ENCODE data around the gene AURKA. TPM values are rescaled to one million over a fixed set of nuclear protein-coding genes. Genes with fewer than 3 reads are reported as not detected.

AURKA gene
- total and polyA plus RNA-seq, 2 experiments from 2014 or later, result 75.8 to 82.0 TPM

- H4K20me1 ChIP-seq (replicated peaks; ENCODE audit: insufficient read depth), result no peaks in the 10 kb centered on the region
- H3K36me3 ChIP-seq (ENCODE audit: insufficient read depth), result no peaks in the 10 kb centered on the region
- Mint-ChIP-seq H3K27ac (no peak overlapping the region), H3K9me3 (no peaks in the 10 kb centered on the region; the same call in 2 of the 3 replicates), H3K4me3 (no peak overlapping the region), H3K36me3 (ENCODE audit: low read depth) (no peaks in the 10 kb centered on the region; the same call in 2 of the 3 replicates), H3K27me3 (ENCODE audit: insufficient read depth, low read depth, poor library complexity) (peaks cover 29% of the 10 kb centered on the region), H3K4me1 (peaks cover 11% of the 10 kb centered on the region)
- H3K4me1 ChIP-seq (ENCODE audit: insufficient read depth), result no peaks in the 10 kb centered on the region
- H3K27ac ChIP-seq (ENCODE audit: low read depth), result no peak overlapping the region
- H3F3A ChIP-seq (replicated peaks; ENCODE audit: low read depth), result no peaks in the 10 kb centered on the region
- no peak overlapping the region for H3K4me3 ChIP-seq
- no peaks in the 10 kb centered on the region for H3K9me2 ChIP-seq (ENCODE audit: insufficient read depth)
- H3K27me3 ChIP-seq (ENCODE audit: insufficient read depth), result 0 out of 2 replicates have a peak, but pooled peaks cover 12% of the 10 kb centered on the region
- DNase-seq (ENCODE audit: low spot score) (no peak), ATAC-seq (no peak)
- no peaks in the 10 kb centered on the region for H3K79me2 ChIP-seq (replicated peaks; ENCODE audit: insufficient read depth)
- TF ChIP-seq, protein P1, sequence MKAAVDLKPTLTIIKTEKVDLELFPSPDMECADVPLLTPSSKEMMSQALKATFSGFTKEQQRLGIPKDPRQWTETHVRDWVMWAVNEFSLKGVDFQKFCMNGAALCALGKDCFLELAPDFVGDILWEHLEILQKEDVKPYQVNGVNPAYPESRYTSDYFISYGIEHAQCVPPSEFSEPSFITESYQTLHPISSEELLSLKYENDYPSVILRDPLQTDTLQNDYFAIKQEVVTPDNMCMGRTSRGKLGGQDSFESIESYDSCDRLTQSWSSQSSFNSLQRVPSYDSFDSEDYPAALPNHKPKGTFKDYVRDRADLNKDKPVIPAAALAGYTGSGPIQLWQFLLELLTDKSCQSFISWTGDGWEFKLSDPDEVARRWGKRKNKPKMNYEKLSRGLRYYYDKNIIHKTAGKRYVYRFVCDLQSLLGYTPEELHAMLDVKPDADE (IDR thresholded peaks at IDR 0.05), result no peak
- TF ChIP-seq, protein P2, sequence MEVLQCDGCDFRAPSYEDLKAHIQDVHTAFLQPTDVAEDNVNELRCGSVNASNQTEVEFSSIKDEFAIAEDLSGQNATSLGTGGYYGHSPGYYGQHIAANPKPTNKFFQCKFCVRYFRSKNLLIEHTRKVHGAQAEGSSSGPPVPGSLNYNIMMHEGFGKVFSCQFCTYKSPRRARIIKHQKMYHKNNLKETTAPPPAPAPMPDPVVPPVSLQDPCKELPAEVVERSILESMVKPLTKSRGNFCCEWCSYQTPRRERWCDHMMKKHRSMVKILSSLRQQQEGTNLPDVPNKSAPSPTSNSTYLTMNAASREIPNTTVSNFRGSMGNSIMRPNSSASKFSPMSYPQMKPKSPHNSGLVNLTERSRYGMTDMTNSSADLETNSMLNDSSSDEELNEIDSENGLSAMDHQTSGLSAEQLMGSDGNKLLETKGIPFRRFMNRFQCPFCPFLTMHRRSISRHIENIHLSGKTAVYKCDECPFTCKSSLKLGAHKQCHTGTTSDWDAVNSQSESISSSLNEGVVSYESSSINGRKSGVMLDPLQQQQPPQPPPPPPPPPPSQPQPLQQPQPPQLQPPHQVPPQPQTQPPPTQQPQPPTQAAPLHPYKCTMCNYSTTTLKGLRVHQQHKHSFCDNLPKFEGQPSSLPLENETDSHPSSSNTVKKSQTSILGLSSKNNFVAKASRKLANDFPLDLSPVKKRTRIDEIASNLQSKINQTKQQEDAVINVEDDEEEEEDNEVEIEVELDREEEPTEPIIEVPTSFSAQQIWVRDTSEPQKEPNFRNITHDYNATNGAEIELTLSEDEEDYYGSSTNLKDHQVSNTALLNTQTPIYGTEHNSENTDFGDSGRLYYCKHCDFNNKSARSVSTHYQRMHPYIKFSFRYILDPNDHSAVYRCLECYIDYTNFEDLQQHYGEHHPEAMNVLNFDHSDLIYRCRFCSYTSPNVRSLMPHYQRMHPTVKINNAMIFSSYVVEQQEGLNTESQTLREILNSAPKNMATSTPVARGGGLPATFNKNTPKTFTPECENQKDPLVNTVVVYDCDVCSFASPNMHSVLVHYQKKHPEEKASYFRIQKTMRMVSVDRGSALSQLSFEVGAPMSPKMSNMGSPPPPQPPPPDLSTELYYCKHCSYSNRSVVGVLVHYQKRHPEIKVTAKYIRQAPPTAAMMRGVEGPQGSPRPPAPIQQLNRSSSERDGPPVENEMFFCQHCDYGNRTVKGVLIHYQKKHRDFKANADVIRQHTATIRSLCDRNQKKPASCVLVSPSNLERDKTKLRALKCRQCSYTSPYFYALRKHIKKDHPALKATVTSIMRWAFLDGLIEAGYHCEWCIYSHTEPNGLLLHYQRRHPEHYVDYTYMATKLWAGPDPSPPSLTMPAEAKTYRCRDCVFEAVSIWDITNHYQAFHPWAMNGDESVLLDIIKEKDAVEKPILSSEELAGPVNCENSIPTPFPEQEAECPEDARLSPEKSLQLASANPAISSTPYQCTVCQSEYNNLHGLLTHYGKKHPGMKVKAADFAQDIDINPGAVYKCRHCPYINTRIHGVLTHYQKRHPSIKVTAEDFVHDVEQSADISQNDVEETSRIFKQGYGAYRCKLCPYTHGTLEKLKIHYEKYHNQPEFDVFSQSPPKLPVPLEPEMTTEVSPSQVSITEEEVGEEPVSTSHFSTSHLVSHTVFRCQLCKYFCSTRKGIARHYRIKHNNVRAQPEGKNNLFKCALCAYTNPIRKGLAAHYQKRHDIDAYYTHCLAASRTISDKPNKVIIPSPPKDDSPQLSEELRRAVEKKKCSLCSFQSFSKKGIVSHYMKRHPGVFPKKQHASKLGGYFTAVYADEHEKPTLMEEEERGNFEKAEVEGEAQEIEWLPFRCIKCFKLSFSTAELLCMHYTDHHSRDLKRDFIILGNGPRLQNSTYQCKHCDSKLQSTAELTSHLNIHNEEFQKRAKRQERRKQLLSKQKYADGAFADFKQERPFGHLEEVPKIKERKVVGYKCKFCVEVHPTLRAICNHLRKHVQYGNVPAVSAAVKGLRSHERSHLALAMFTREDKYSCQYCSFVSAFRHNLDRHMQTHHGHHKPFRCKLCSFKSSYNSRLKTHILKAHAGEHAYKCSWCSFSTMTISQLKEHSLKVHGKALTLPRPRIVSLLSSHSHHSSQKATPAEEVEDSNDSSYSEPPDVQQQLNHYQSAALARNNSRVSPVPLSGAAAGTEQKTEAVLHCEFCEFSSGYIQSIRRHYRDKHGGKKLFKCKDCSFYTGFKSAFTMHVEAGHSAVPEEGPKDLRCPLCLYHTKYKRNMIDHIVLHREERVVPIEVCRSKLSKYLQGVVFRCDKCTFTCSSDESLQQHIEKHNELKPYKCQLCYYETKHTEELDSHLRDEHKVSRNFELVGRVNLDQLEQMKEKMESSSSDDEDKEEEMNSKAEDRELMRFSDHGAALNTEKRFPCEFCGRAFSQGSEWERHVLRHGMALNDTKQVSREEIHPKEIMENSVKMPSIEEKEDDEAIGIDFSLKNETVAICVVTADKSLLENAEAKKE (CRISPR knock-in tag; IDR thresholded peaks at IDR 0.05), result no peak
- TF ChIP-seq NANOG (IDR thresholded peaks at IDR 0.05; ENCODE audit: borderline replicate concordance), result no peak
- H3K4me2 ChIP-seq, result no peak overlapping the region
- no peak overlapping the region for H2AFZ ChIP-seq
These were observed 34.9 kb upstream of the AURKA start for GRCh38 chr20:56426926-56427325.

DNA sequence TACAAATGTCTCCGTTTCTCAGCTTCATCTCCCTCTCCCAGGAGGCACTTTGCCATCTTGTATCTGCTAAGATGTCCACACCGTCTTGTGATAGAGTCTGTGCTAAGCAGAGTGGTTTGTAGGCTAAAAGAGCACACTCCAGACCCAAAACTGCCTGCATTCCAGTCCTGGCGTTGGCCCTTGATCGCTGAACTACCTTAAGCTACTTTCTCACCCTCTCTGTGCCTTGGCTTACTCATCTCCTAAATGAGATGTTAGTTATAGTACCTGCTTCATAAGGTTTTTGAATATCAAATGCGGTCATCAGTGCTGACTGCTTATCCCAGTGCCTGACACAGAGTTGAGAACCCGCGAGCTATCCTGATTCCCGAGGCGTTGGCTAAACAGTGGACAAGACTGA lies 34.0 kb upstream of the AURKA start:
- Mint-ChIP-seq H3K27ac (no peak overlapping the region), H3K36me3 (ENCODE audit: low read depth) (no peaks in the 10 kb centered on the region; the same call in 2 of the 3 replicates)

More for the DNA sequence above, 34.0 kb upstream of the AURKA start:
- Mint-ChIP-seq H3K4me1 (peaks cover 11% of the 10 kb centered on the region), H3K4me3 (no peak overlapping the region), H3K27me3 (ENCODE audit: insufficient read depth, low read depth, poor library complexity) (peaks cover 32% of the 10 kb centered on the region), H3K9me3 (no peaks in the 10 kb centered on the region; the same call in 2 of the 3 replicates)
- H3K27ac ChIP-seq (ENCODE audit: low read depth), result no peak overlapping the region
- no peaks in the 10 kb centered on the region for H3K36me3 ChIP-seq (ENCODE audit: insufficient read depth)
- no peaks in the 10 kb centered on the region for H3K9me2 ChIP-seq (ENCODE audit: insufficient read depth)
- TF ChIP-seq JUNB (IDR thresholded peaks at IDR 0.05; ENCODE audit: unreplicated experiment), result no peak
- no peak for TF ChIP-seq EZH2phosphoT487 (IDR thresholded peaks at IDR 0.05; ENCODE audit: unreplicated experiment)
- no peaks in the 10 kb centered on the region for H3F3A ChIP-seq (replicated peaks; ENCODE audit: low read depth)
- no peaks in the 10 kb centered on the region for H4K20me1 ChIP-seq (replicated peaks; ENCODE audit: insufficient read depth)
- H3K4me1 ChIP-seq (ENCODE audit: insufficient read depth), result no peaks in the 10 kb centered on the region
- H3K4me2 ChIP-seq, result no peak overlapping the region
- DNase-seq (ENCODE audit: low spot score) (no peak), ATAC-seq (no peak)
- no peak overlapping the region for H2AFZ ChIP-seq
- peaks cover 16% of the 10 kb centered on the region; the same call in 1 of the 2 replicates for H3K27me3 ChIP-seq (ENCODE audit: insufficient read depth)
- H3K4me3 ChIP-seq, result no peak overlapping the region
- H3K79me2 ChIP-seq (replicated peaks; ENCODE audit: insufficient read depth), result no peaks in the 10 kb centered on the region
